H1 (cell line): ENCODE data around the gene CYP2A13. TPM values are rescaled to one million over a fixed set of nuclear protein-coding genes. Genes with fewer than 3 reads are reported as not detected.

ENCODE experiments used
- CTCF ChIA-PET: fragments of 300-600 bp; sonication (Branson Sonifier 250); formaldehyde crosslinking; loops from one replicate; lab custom pipeline; 2021; ENCODE audit not compliant: partially characterized antibody; lab: Charles Lee
- POLR2A ChIA-PET: fragments of 300-600 bp; sonication (Branson Sonifier 250); formaldehyde crosslinking; loops from one replicate; lab custom pipeline; 2021; ENCODE audit warnings: inconsistent platforms; ENCODE audit not compliant: partially characterized antibody; lab: Charles Lee
- DNase-seq, 2 experiments: peaks; one replicate each; pipeline versions ENCODE4 v3.0.0 to v3.0.0-alpha.2; 2010 to 2022; ENCODE audit warnings: low spot score in 2 of 2, low read depth in 1 of 2, mixed read lengths in 1 of 2
- FAIRE-seq: peaks from 2 replicates; lab custom pipeline; 2011; peaks lifted over from hg19 to GRCh38; lab: Jason Lieb, UNC
- H2AFZ ChIP-seq: 2 replicates; pipeline ENCODE4 v1.8.1; 2012; ENCODE audit warnings: low read length, inconsistent platforms
- H2AK5ac ChIP-seq: 2 replicates; pipeline ENCODE4 v1.6.1; 2013; ENCODE audit warnings: low read depth, low read length
- H2BK120ac ChIP-seq: replicated peaks from 2 replicates; pipeline ENCODE3; 2013; ENCODE audit warnings: low read depth, low read length, inconsistent platforms
- H2BK12ac ChIP-seq: 2 replicates; pipeline ENCODE4 v1.6.1; 2013; ENCODE audit warnings: low read depth, low read length
- H2BK15ac ChIP-seq: 2 replicates; pipeline ENCODE4 v1.6.1; 2013; ENCODE audit warnings: low read length
- H2BK20ac ChIP-seq: 2 replicates; pipeline ENCODE4 v1.6.1; 2013; ENCODE audit warnings: low read length
- H2BK5ac ChIP-seq: 2 replicates; pipeline ENCODE4 v1.6.1; 2013; ENCODE audit warnings: low read depth, low read length
- H3K14ac ChIP-seq: 2 replicates; pipeline ENCODE4 v1.6.1; 2013; ENCODE audit warnings: inconsistent platforms; ENCODE audit not compliant: insufficient read length
- H3K18ac ChIP-seq: 2 replicates; pipeline ENCODE4 v1.6.1; 2013; ENCODE audit warnings: low read length; ENCODE audit errors: extremely low read depth
- H3K23ac ChIP-seq: 2 replicates; pipeline ENCODE4 v1.6.1; 2013; ENCODE audit warnings: inconsistent platforms; ENCODE audit not compliant: insufficient read length
- H3K23me2 ChIP-seq: 2 replicates; pipeline ENCODE4 v1.6.1; 2013; ENCODE audit warnings: low read depth, low read length
- H3K27ac ChIP-seq: 2 replicates; pipeline ENCODE4 v1.6.1; 2011; ENCODE audit warnings: low read depth, low read length, inconsistent platforms
- H3K27me3 ChIP-seq, 4 experiments: replicated peaks in 1 of 4; 1 replicate in 1 of 4; 2 replicates in 3 of 4; pipeline versions ENCODE4 v1.6.1 to v1.8.1; 2011 to 2013; ENCODE audit warnings: low read length in 3 of 4, mild to moderate bottlenecking in 3 of 4, inconsistent platforms in 2 of 4, mixed read lengths in 2 of 4, moderate library complexity in 1 of 4; ENCODE audit not compliant: control insufficient read depth in 3 of 4, insufficient read depth in 3 of 4; ENCODE audit errors: extremely low read depth in 1 of 4
- H3K36me3 ChIP-seq, 4 experiments: 2 replicates each; pipeline versions ENCODE4 v1.6.1 to v1.8.1; 2011 to 2013; ENCODE audit warnings: mild to moderate bottlenecking in 4 of 4, low read length in 3 of 4, moderate library complexity in 2 of 4, control low read depth in 1 of 4, inconsistent platforms in 1 of 4; ENCODE audit not compliant: insufficient read depth in 4 of 4, control insufficient read depth in 2 of 4
- H3K4ac ChIP-seq: replicated peaks from 2 replicates; pipeline ENCODE3; 2013; ENCODE audit warnings: low read length, low read depth, mixed read lengths, inconsistent platforms; ENCODE audit not compliant: insufficient read length
- H3K4me1 ChIP-seq, 4 experiments: replicated peaks in 1 of 4; 1 replicate in 1 of 4; 2 replicates in 3 of 4; pipeline versions ENCODE4 v1.6.1 to v1.8.1; 2011 to 2013; ENCODE audit warnings: low read length in 3 of 4, inconsistent platforms in 2 of 4, mixed read lengths in 1 of 4; ENCODE audit not compliant: insufficient read depth in 4 of 4, control insufficient read depth in 3 of 4
- H3K4me2 ChIP-seq, 2 experiments: 2 replicates each; pipeline versions ENCODE4 v1.6.1 to v1.8.1; 2011 to 2013; ENCODE audit warnings: low read depth in 2 of 2, low read length in 2 of 2, control low read depth in 1 of 2, inconsistent platforms in 1 of 2, mild to moderate bottlenecking in 1 of 2; ENCODE audit not compliant: insufficient read depth in 1 of 2
- H3K4me3 ChIP-seq, 4 experiments: fragments of 200-600, 300-600 bp in 1 of 4; sonication (generic), shearing (Covaris generic), sonication (Bioruptor Twin) in 1 of 4; 2 replicates each; pipeline versions ENCODE4 v1.5.1 to v1.8.1; 2011 to 2016; ENCODE audit warnings: low read length in 4 of 4, low read depth in 3 of 4, control low read depth in 2 of 4, inconsistent platforms in 2 of 4, mild to moderate bottlenecking in 2 of 4, mixed read lengths in 1 of 4, moderate library complexity in 1 of 4; ENCODE audit not compliant: insufficient read depth in 2 of 4; ENCODE audit errors: extremely low read depth in 1 of 4
- H3K56ac ChIP-seq: replicated peaks from 2 replicates; pipeline ENCODE3; 2013; ENCODE audit warnings: low read depth, mild to moderate bottlenecking, mixed read lengths, low read length, inconsistent platforms; ENCODE audit not compliant: insufficient read length
- H3K79me1 ChIP-seq: 2 replicates; pipeline ENCODE4 v1.6.1; 2013; ENCODE audit warnings: low read depth, low read length, control low read depth
- H3K79me2 ChIP-seq, 2 experiments: 2 replicates each; pipeline versions ENCODE4 v1.6.1 to v1.8.1; 2012 to 2013; ENCODE audit warnings: low read length in 2 of 2, mild to moderate bottlenecking in 2 of 2, inconsistent platforms in 1 of 2; ENCODE audit not compliant: insufficient read depth in 2 of 2, control insufficient read depth in 1 of 2
- H3K9ac ChIP-seq, 4 experiments: replicated peaks in 1 of 4; 1 replicate in 1 of 4; 2 replicates in 3 of 4; pipeline versions ENCODE4 v1.6.1 to v1.8.1; 2011 to 2013; ENCODE audit warnings: low read depth in 3 of 4, low read length in 3 of 4, control low read depth in 2 of 4, mild to moderate bottlenecking in 2 of 4, moderate library complexity in 2 of 4, inconsistent platforms in 1 of 4; ENCODE audit errors: extremely low read depth in 1 of 4
- H3K9me3 ChIP-seq, 2 experiments: 2 replicates each; pipeline versions ENCODE4 v1.6.1 to v1.8.1; 2012 to 2013; ENCODE audit warnings: mild to moderate bottlenecking in 2 of 2, moderate library complexity in 2 of 2, control low read depth in 1 of 2, inconsistent platforms in 1 of 2, low read depth in 1 of 2, low read length in 1 of 2, mixed read lengths in 1 of 2; ENCODE audit not compliant: insufficient read depth in 2 of 2
- H4K20me1 ChIP-seq, 2 experiments: replicated peaks in 1 of 2; 2 replicates each; pipeline versions ENCODE3 to v1.8.1; 2011 to 2013; ENCODE audit warnings: inconsistent platforms in 2 of 2, low read length in 2 of 2, mild to moderate bottlenecking in 1 of 2; ENCODE audit not compliant: insufficient read depth in 2 of 2, control insufficient read depth in 1 of 2
- H4K5ac ChIP-seq: 2 replicates; pipeline ENCODE4 v1.6.1; 2013; ENCODE audit warnings: low read length, low read depth, mixed read lengths, inconsistent platforms; ENCODE audit not compliant: insufficient read length
- H4K8ac ChIP-seq: 2 replicates; pipeline ENCODE4 v1.8.0; 2013; ENCODE audit warnings: mild to moderate bottlenecking, moderate library complexity, low read length, inconsistent platforms; ENCODE audit not compliant: insufficient read depth; ENCODE audit errors: extremely low read depth
- H4K91ac ChIP-seq: replicated peaks from 2 replicates; pipeline ENCODE3; 2013; ENCODE audit warnings: low read length, mixed read lengths, inconsistent platforms; ENCODE audit not compliant: insufficient read length
- ATF2 ChIP-seq: IDR thresholded peaks from 2 replicates; pipeline ENCODE4 v1.6.1; 2012; ENCODE audit warnings: low read length, inconsistent platforms
- BRCA1 ChIP-seq: IDR thresholded peaks from 2 replicates; pipeline ENCODE4 v1.6.1; 2012; ENCODE audit warnings: low read depth, low read length, improper control_type of control experiment
- HDAC2 ChIP-seq, 2 experiments: fragments of 300-600 bp in 1 of 2; sonication (generic) in 1 of 2; IDR thresholded peaks; 2 replicates each; pipeline ENCODE4 v1.6.1; 2011 to 2012; ENCODE audit warnings: low read depth in 2 of 2, low read length in 2 of 2, mild to moderate bottlenecking in 2 of 2, moderate library complexity in 2 of 2, borderline replicate concordance in 1 of 2, inconsistent platforms in 1 of 2
- SIX5 ChIP-seq: IDR thresholded peaks from 2 replicates; pipeline ENCODE4 v1.6.1; 2011; ENCODE audit warnings: mild to moderate bottlenecking, low read depth, low read length
- SP2 ChIP-seq: IDR thresholded peaks from 2 replicates; pipeline ENCODE4 v1.6.1; 2012; ENCODE audit warnings: mild to moderate bottlenecking, low read length, inconsistent platforms
- SRF ChIP-seq: IDR thresholded peaks from 2 replicates; pipeline ENCODE4 v1.6.1; 2011; ENCODE audit warnings: mild to moderate bottlenecking, low read depth, low read length, moderate library complexity
- WGBS, 2 experiments: shearing (Covaris generic) in 1 of 2; methylation state at CpG; one replicate each; pipeline versions ENCODE4 v1.1.6 to v1.1.7; 2013 to 2015; ENCODE audit warnings: low lambda C conversion rate in 2 of 2, mixed read lengths in 2 of 2, inconsistent platforms in 1 of 2, low coverage in 1 of 2, missing lambda C conversion rate in 1 of 2; ENCODE audit not compliant: insufficient replicate concordance in 2 of 2, insufficient coverage in 1 of 2, insufficient read length in 1 of 2; ENCODE audit errors: extremely low coverage in 1 of 2, missing lambda C conversion rate in 1 of 2; 5-methylcytosine and 5-hydroxymethylcytosine counted together
- polyA plus RNA-seq, 7 experiments: library from polyadenylated mRNA; depleted of rRNA in 3 of 7; stranded (reverse) in 5 of 7; unstranded in 2 of 7; fragments of >200 nt in 5 of 7; fragments of 200-250 nt in 2 of 7; gene quantifications; 1 replicate in 5 of 7; 2 replicates in 1 of 7; 4 replicates in 1 of 7; pipeline versions ENCODE4 v1.2.1 to v1.2.3, GENCODE V29; 2011 to 2013; ENCODE audit warnings: missing spikeins in 2 of 7, mixed read lengths in 2 of 7
- total RNA-seq: library from RNA; stranded (reverse); fragmentation: NEBNext Ultra II Directional; extraction: Animal tissue kit (Norgen Biotek cat#: 25700); gene quantifications from 2 replicates; pipeline ENCODE4 v1.2.1, GENCODE V29; 2021
- TF ChIP-seq, protein P1 (sequence below): IDR thresholded peaks from 2 replicates; pipeline ENCODE4 v1.6.1; 2012; ENCODE audit warnings: inconsistent platforms

Gene CYP2A13
- total and polyA plus RNA-seq, 2 of the 8 experiments (the other 6 are each of a cell fraction or from before 2014, with no cell fraction given): 0.60 to 0.63 TPM

GRCh38 chr19:41096353-41096752 lies 8.1 kb downstream of the CYP2A13 start:
- no peak overlapping the region for H2BK5ac ChIP-seq
- no peak overlapping the region for H4K91ac ChIP-seq
- WGBS, 2 experiments: 94% methylated on average over 7 of the region's 7 CpGs; no CpG with 5 or more reads in 1 of the 2 experiments
- no peak overlapping the region for H3K18ac ChIP-seq
- H2BK12ac ChIP-seq: no peak overlapping the region
- no peak overlapping the region for H4K5ac ChIP-seq
- H3K27me3 ChIP-seq: peaks cover 0 to 3% (median 1%) of the 10 kb centered on the region in 4 experiments; a peak in 1 of 7 replicates
- no peak overlapping the region for H3K4ac ChIP-seq
- CTCF ChIA-PET: interaction anchor here (0.9 to 1.6 kb wide), 3 partner anchors 33 to 122 kb away, joined by 3 to 5 read pairs (median 5); no protein-coding TSS in a partner anchor
- no peak overlapping the region for H3K9ac ChIP-seq
- H3K23ac ChIP-seq: no peak overlapping the region
- DNase-seq (no peak), FAIRE-seq (no peak)
- no peaks in the 10 kb centered on the region for H3K23me2 ChIP-seq
- peaks cover 0 to 2% (median 0%) of the 10 kb centered on the region in 4 experiments; a peak in 1 of 7 replicates for H3K4me1 ChIP-seq
- POLR2A ChIA-PET: no interaction called here
- no peak overlapping the region for H3K27ac ChIP-seq
- no peak overlapping the region for H3K56ac ChIP-seq
- no peak overlapping the region for H3K4me2 ChIP-seq
- H3K4me3 ChIP-seq: no peak overlapping the region
- H2BK120ac ChIP-seq: no peak overlapping the region
- H3K79me1 ChIP-seq: no peaks in the 10 kb centered on the region
- no peak overlapping the region for H2BK15ac ChIP-seq
- H3K79me2 ChIP-seq: no peaks in the 10 kb centered on the region
- H3K36me3 ChIP-seq: no peaks in the 10 kb centered on the region
- no peak overlapping the region for H3K14ac ChIP-seq
- H4K8ac ChIP-seq: no peak overlapping the region
- H3K9me3 ChIP-seq: peaks cover 8 to 15% of the 10 kb centered on the region in 2 experiments; a peak in 2 of 4 replicates
- H2AFZ ChIP-seq: no peak overlapping the region
- no peak overlapping the region for H2BK20ac ChIP-seq
- no peak for TF ChIP-seq SRF
- TF ChIP-seq, protein P1, sequence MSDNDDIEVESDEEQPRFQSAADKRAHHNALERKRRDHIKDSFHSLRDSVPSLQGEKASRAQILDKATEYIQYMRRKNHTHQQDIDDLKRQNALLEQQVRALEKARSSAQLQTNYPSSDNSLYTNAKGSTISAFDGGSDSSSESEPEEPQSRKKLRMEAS: no peak
- no peak for TF ChIP-seq BRCA1
- no peak for TF ChIP-seq SIX5
- no peak for TF ChIP-seq SP2
- TF ChIP-seq ATF2: no peak
- TF ChIP-seq HDAC2 (IDR thresholded peaks at IDR 0.05; ENCODE audit: borderline replicate concordance in 1 of 2, low read depth in 2 of 2, low read length in 2 of 2): no peak
- no peaks in the 10 kb centered on the region for H4K20me1 ChIP-seq
- no peak overlapping the region for H2AK5ac ChIP-seq
